Kidney (tissue), 14 donors: ENCODE results near the gene ABCA12. TPM values are rescaled to one million over a fixed set of nuclear protein-coding genes. Genes with fewer than 3 reads are reported as not detected.

Source experiments
- DNase-seq, 5 donors: peaks; one replicate each; pipeline ENCODE4 v3.0.0-alpha.2; 2013 to 2020
- FAIRE-seq: peaks from 2 replicates; lab custom pipeline; 2012; peaks lifted over from hg19 to GRCh38; lab: Jason Lieb, UNC
- H3K27ac ChIP-seq, 2 donors: one replicate each; pipeline ENCODE4 v1.7.0; 2013; ENCODE audit warnings: low read depth in 2 of 2, low read length in 2 of 2, inconsistent platforms in 1 of 2
- H3K27me3 ChIP-seq: one replicate; pipeline ENCODE4 v1.7.1; 2013; ENCODE audit warnings: low read length, inconsistent platforms; ENCODE audit not compliant: control insufficient read depth, insufficient read depth
- H3K36me3 ChIP-seq, 3 donors: one replicate each; pipeline versions ENCODE4 v1.7.0 to v1.7.1; 2013; ENCODE audit warnings: low read length in 3 of 3, control low read depth in 1 of 3, inconsistent platforms in 1 of 3; ENCODE audit not compliant: insufficient read depth in 3 of 3, control insufficient read depth in 2 of 3
- H3K4me1 ChIP-seq, 3 donors: one replicate each; pipeline versions ENCODE4 v1.7.0 to v1.7.1; 2013; ENCODE audit warnings: low read length in 3 of 3, inconsistent platforms in 1 of 3, low read depth in 1 of 3; ENCODE audit not compliant: control insufficient read depth in 2 of 3, insufficient read depth in 2 of 3
- H3K4me3 ChIP-seq, 3 donors: one replicate each; pipeline versions ENCODE4 v1.7.0 to v1.8.1; 2013; ENCODE audit warnings: low read length in 3 of 3, control low read depth in 1 of 3, inconsistent platforms in 1 of 3
- H3K9ac ChIP-seq, 3 donors: one replicate each; pipeline versions ENCODE4 v1.7.0 to v1.7.1; 2013; ENCODE audit warnings: low read length in 3 of 3, control low read depth in 1 of 3, inconsistent platforms in 1 of 3
- H3K9me3 ChIP-seq, 3 donors: one replicate each; pipeline versions ENCODE4 v1.7.0 to v1.7.1; 2013; ENCODE audit warnings: low read length in 3 of 3, control low read depth in 1 of 3, inconsistent platforms in 1 of 3; ENCODE audit not compliant: control insufficient read depth in 2 of 3, insufficient read depth in 1 of 3
- CTCF ChIP-seq: IDR thresholded peaks from 3 replicates; pipeline ENCODE4 v1.5.1; 2012; ENCODE audit warnings: mild to moderate bottlenecking, moderate library complexity, borderline replicate concordance; ENCODE audit not compliant: insufficient read depth; ENCODE audit errors: extremely low read depth
- intact Hi-C: fragments of 100-400 bp; cut with DNase I; formaldehyde crosslinking; loops from one replicate; pipeline ENCODE4 v1.11.1; 2022
- polyA plus RNA-seq: library from polyadenylated mRNA; stranded (reverse); fragments of 350-450 nt; fragmentation: Illumina TruSeq; extraction: RNeasy Lipid Tissue Mini Kit (QIAGEN cat#74804); gene quantifications from one replicate; pipeline ENCODE4 v1.2.3, GENCODE V29; 2014; ENCODE audit warnings: low read depth, low replicate concordance; ENCODE audit not compliant: insufficient read depth
- total RNA-seq: library from RNA; stranded (reverse); fragmentation: NEBNext Ultra II Directional; extraction: Animal tissue kit (Norgen Biotek cat#: 25700); gene quantifications from one replicate; pipeline ENCODE4 v1.2.1, GENCODE V29; 2021
- donor health status: control.
- donor health status: control.
- donor health status: control.
- donor health status: control.
- donor health status: control.
- donor health status: DM: yes; HTN: yes; CAD: no.
- donor health status: Normal renal cell carcinoma (clear cell type).

The ABCA12 gene
- total and polyA plus RNA-seq, 2 donors from 2014 or later, result 0.37 to 3.0 TPM

- H3K27ac ChIP-seq, result no peak overlapping the region
- H3K36me3 ChIP-seq, result no peaks in the 10 kb centered on the region
- FAIRE-seq (no peak), DNase-seq (peak in 1 of 5 donors; percentile 8)
- H3K27me3 ChIP-seq, result no peaks in the 10 kb centered on the region
- no peaks in the 10 kb centered on the region for H3K9me3 ChIP-seq
- no peak overlapping the region for H3K9ac ChIP-seq
- no peak for TF ChIP-seq CTCF
- H3K4me1 ChIP-seq, result no peaks in the 10 kb centered on the region
- no peak overlapping the region for H3K4me3 ChIP-seq
- intact Hi-C loops, result no loop called here
Observed at GRCh38 chr2:215003001-215003400, 135.4 kb downstream of the ABCA12 start.

DNA sequence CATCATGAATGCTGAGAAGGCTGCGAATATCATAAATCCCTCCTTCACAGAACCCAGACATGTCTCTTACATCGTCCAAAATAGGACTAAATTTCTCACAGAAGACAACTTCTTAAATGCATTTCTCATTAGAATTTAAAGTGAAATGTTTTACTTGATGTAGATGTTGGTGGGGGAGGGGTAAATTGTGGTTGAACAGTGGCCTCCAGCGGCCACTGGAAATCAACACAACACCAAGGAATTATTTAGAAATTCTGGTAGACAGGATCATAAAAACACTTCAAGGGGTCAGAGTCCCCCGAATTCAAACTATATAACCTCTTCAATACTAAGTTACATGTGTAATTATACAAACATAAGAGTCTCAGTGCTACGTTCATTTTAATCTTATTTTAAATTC, 135.9 kb downstream of the ABCA12 start:
- Histone ChIP-seq H3K4me1 (no peaks in the 10 kb centered on the region), H3K9ac (no peak overlapping the region), H3K4me3 (no peak overlapping the region), H3K9me3 (no peaks in the 10 kb centered on the region), H3K27ac (no peak overlapping the region), H3K36me3 (no peaks in the 10 kb centered on the region), H3K27me3 (no peaks in the 10 kb centered on the region)
- intact Hi-C loops, result no loop called here
- TF ChIP-seq CTCF, result peak; percentile 42
- peak in 4 of 5 donors; percentile 26 to 82 (median 52) for DNase-seq
- FAIRE-seq, result peak; percentile 35

DNA sequence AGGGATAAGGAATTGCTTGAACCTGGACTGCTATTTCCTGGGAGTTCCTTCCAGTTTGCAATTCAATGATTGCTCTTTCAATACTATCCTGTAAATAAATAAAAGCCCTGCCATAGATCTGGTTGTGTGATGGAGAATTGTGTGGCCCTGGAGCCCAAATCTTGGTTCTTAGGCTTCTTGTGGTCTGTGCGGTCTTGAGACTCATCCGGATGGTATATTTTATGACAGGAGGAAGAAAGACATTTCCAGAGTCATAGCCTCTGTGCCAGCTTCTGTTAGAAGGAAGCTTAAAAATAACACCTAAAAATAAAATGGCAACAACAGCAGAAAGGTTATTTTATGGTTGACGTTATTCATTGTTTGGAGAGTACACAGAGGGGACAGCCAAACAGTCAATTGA, 137.7 kb downstream of the ABCA12 start:
- no peak overlapping the region for H3K27ac ChIP-seq
- no peaks in the 10 kb centered on the region for H3K4me1 ChIP-seq
- H3K4me3 ChIP-seq, result no peak overlapping the region
- no peaks in the 10 kb centered on the region for H3K27me3 ChIP-seq
- no peaks in the 10 kb centered on the region for H3K36me3 ChIP-seq
- no peak overlapping the region for H3K9ac ChIP-seq
- H3K9me3 ChIP-seq, result no peaks in the 10 kb centered on the region
- no peak for TF ChIP-seq CTCF
- DNase-seq (no peak), FAIRE-seq (no peak)
- intact Hi-C loops, result no loop called here

- no peaks in the 10 kb centered on the region for H3K27me3 ChIP-seq
- no peak for TF ChIP-seq CTCF
- no peak overlapping the region for H3K27ac ChIP-seq
- DNase-seq, result no peak
- no peak overlapping the region for H3K9ac ChIP-seq
- FAIRE-seq, result no peak
- no peak overlapping the region for H3K4me3 ChIP-seq
- intact Hi-C loops, result no loop called here
- H3K4me1 ChIP-seq, result no peaks in the 10 kb centered on the region
- no peaks in the 10 kb centered on the region for H3K36me3 ChIP-seq
- no peaks in the 10 kb centered on the region for H3K9me3 ChIP-seq
Observed at GRCh38 chr2:214995926-214996670, 142.3 kb downstream of the ABCA12 start.
